HG02798 (cell line): ENCODE measurements around the gene HYAL3.

Experiments used
- ATAC-seq: cut with Tn5 transposase; IDR thresholded peaks from one replicate; pipeline ENCODE4 v1.9.1; 2021; ENCODE audit warnings: mild to moderate bottlenecking; ENCODE audit not compliant: unreplicated experiment, poor library complexity

HYAL3 gene, protein sequence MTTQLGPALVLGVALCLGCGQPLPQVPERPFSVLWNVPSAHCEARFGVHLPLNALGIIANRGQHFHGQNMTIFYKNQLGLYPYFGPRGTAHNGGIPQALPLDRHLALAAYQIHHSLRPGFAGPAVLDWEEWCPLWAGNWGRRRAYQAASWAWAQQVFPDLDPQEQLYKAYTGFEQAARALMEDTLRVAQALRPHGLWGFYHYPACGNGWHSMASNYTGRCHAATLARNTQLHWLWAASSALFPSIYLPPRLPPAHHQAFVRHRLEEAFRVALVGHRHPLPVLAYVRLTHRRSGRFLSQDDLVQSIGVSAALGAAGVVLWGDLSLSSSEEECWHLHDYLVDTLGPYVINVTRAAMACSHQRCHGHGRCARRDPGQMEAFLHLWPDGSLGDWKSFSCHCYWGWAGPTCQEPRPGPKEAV

DNA sequence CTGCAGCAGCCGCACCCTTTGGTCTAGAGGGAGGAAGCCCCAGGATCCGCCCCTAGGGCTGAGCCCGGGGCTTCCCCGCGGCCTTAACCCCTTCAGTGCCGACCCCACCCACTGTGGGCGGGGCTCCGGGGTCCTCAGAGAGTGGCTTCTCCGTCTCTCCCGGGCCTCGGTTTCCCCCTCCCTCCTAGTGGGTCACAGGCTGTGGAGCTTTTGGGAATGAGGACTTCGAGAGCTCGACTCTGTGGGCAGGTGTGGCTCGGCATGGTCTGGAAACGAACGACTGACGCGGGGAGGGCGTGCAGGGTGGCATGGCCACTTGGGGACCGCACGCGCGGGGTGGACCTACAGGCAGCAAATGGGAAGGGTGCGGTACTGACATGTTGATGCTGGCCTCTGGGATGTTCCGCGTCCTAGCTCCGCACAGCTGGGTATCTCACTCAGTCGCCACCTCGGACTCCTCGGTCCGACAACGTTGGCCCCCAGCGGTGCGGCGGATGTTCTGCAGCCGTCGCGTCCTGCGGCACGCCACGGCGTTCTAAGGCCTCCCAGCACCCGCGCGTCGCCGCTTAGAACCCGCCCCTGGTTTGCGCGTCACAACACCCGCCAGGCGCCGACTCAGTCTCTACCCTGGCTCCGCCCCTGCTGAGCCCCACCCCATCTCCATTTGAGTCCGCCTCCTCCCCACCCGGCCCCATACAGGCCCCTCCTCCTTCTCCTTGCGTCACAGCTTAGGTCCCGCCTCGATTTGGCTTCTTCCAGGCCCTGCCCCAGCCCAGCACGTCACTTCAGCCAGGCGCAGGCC, at the start of gene HYAL3, which contains the start of gene NAA80:
TSS of gene HYAL3 (minus strand) at position 570 of the 802 bp plus-strand sequence. CDS start 3,803 bp downstream, outside the sequence.
TSS of gene NAA80 (minus strand) at position 570 of the 802 bp plus-strand sequence. CDS start 1,942 bp downstream, outside the sequence.
- peak; percentile 91 for ATAC-seq

DNA sequence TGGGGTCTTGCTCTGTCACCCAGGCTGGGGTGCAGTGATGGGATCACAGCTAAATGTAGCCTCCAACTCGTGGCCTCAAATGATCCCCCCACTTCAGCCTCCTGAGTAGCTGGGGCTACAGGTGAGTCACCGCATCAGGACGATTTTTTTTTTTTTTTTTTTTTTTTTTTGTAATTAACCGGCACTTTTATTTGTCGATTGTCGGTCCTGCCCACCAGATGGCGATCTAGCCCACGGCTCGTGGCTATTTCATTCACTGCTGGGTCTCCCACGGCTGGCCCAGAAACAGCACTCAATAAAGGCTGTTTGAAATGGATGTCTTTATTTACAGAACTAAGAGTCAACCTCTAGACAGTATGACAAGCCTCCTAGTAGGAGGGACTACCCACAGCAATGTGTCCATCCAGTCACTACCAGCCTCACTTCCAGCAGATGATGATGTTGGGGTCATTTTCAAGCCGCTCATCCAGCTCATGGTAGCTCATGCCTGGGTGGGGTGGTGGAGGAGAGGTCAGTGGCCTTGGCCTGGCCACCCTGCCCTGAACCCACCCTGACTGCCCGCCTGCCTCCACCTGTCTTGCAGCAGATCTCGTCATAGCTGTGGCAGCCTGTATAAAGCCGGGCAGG, 48.1 kb upstream of the HYAL3 start:
- no peak for ATAC-seq

DNA sequence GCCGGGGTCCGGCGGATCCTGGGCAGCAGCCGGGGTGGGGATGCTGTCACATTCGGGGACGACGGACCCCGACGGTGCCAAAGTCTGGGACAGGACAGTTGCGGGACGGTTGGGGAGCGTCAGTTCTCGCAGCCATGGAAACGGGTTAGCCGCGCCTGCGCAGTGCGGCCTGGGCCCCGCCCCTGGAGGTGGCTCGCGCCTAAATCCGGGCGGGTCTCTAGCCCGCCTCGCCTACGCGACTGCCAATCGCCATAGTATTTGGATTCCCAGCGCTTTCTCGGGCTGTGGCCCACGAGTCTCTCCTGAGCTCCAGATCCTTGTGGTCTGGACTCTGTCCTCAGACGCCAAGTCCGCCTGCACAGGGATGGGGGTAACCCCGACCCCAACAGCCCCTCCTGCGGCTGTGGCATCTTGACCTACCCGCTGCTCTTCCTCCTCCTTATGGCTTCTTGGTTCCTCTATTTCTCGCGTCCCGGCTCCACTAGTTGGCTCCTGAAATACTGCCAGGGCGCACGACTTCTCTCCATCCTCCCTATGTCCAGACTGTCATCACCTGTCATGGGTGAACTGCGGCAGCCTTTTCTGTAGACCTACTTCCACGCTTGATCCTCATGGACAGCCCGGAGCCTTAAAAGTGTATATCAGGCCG, 46.5 kb upstream of the HYAL3 start, which contains the start of gene ZMYND10:
TSS of gene ZMYND10 (minus strand) at position 147 of the 649 bp plus-strand sequence. CDS start 153 bp downstream, outside the sequence.
- ATAC-seq, result no peak

DNA sequence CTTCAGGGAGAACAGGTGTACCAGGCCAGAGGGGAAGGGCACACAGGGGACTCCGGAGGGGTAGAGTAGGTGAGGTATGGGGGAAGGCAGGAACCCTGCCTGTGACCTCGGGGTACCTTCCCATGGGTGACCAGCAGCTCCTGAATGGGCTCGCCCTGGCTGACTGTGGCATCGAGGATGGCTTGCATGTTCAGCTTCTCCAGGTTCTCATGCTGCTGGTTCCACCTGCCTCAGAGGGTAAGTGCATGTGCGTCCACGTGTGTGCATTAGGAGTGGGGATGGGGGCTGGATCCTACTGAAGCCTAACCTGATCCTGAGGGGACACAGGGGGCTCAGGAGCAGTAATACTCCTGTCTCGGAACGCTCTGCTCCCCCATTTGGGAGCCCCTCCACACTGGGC, 45.8 kb upstream of the HYAL3 start:
- no peak for ATAC-seq

DNA sequence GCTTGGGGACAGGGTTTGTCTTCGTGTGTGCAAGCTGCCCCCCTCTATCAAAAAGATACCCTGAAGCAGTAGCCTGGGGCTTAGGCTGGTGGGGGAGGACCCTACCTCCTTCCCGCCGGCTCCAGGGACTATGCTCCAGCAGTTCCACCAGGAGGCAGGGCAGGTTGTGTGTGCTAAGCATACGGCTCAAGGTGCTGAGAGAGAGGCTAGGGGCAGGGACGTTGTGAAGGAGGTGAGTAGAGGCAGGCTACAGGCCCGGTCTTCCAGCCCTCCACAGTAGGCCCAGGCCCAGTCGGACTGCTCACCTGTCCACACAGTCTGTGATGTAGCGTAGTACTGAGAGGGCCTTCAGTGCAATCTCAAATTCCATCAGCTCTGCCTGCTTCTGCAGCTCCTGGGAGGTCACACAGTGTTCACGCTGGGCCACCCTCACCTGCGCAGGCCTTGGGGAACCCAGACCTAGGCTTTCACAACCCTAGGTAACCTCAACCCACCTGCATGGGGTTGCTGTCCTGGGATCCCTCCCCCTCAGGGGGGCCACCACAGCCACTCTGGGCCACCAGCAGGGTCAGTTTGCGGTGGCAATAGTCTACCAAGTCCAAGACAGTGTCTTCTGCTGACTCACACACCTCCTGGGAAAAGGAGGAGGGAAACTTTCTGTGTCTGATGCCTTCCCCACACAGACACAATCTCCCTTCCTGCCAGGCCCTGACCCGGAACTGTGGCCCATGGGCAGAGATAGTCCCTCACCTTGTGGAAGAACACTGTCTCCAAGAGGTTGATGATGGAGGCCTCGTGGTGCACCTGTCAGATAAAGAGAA, 43.8 kb upstream of the HYAL3 start:
- ATAC-seq, result no peak

DNA sequence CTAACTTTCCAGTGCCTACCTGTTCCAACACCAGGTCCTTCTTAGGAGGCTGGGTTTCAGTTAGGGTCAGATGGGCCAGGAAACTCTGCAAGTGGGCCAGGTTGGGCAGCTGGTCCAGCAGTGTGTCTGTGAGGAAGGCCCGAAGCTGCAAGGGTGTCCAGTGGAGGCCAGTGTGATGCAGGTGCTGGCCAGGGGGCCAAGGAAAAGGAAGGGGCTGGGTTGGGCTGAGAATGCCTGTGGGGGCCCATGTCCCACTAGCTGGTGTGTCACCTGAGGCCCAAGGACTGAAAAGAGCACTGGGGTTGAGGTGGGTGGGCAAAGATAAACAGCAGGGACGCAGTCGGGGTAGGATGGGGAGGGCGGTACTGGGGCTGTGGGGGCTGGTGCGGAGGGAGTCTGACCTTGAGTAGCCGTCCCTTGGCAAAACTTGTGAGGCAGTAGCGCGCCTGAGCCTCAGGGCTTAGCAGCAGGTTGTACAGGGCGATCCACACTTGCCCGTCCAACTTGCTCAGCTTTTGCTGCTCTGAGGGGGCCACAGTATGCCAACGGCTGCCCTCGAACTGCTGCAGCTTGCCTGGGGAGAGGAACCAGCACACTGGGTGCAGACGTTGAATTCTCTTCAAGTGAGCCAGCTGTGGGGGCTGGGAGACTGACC, 42.9 kb upstream of the HYAL3 start:
- no peak for ATAC-seq

DNA sequence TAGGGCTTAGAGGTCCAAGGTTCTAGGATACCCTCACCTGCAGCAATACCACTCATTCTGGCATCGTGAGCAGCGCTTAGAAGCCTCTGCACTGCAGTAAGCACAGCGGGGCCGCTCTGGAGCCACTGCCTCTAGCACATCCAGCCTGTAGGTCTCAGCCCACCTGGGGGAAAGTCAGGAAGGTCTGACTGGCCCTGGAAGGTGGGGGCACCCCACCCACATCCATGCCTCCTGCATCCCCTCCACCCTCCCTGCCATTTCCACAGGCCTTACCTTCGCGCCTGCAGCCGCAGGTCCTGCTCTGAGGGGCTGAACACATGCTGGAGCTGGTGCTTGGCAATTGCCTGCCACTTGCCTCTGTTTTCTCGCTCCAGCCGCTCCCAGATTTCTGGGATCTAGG, 42.3 kb upstream of the HYAL3 start:
- no peak for ATAC-seq

DNA sequence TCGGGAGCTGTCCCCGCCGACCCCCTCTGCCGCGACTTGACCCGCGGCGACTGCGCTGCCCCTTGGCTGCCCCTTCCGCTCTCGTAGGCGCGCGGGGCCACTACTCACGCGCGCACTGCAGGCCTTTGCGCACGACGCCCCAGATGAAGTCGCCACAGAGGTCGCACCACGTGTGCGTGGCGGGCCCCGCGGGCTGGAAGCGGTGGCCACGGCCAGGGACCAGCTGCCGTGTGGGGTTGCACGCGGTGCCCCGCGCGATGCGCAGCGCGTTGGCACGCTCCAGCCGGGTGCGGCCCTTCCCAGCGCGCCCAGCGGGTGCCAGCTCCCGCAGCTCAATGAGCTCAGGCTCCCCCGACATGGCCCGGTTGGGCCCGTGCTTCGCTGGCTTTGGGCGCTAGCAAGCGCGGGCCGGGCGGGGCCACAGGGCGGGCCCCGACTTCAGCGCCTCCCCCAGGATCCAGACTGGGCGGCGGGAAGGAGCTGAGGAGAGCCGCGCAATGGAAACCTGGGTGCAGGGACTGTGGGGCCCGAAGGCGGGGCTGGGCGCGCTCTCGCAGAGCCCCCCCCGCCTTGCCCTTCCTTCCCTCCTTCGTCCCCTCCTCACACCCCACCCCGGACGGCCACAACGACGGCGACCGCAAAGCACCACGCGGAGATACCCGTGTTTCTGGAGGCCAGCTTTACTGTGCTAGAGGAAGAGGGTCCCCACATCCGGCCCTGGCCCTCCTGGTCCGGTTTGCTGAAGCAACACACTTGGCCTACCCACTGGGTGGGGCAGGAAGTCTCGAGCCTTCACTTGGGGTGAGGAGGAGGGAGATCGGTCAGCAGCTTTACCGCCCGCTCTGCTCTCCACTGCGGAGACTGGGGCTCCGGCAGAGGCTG, 41.5 kb upstream of the HYAL3 start, which contains the start of gene RASSF1:
TSS of gene RASSF1 (minus strand) at position 389 of the 882 bp plus-strand sequence. CDS start at position 358, 31 bp downstream.
- no peak for ATAC-seq

DNA sequence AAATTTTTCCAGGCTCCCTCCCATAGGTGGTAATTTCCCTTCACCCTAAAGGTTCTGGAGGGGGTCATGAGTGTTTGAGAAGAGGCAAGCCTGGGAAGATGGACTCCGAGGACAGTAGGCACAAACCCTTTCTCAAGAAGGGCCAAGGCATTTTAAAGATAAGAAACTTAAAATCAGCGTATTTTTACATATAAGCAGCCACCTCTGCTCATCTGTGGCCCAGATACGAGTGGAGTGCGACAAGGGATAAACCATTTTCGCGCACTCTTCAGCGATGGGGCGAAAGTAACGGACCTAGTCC, 40.9 kb upstream of the HYAL3 start:
- no peak for ATAC-seq

DNA sequence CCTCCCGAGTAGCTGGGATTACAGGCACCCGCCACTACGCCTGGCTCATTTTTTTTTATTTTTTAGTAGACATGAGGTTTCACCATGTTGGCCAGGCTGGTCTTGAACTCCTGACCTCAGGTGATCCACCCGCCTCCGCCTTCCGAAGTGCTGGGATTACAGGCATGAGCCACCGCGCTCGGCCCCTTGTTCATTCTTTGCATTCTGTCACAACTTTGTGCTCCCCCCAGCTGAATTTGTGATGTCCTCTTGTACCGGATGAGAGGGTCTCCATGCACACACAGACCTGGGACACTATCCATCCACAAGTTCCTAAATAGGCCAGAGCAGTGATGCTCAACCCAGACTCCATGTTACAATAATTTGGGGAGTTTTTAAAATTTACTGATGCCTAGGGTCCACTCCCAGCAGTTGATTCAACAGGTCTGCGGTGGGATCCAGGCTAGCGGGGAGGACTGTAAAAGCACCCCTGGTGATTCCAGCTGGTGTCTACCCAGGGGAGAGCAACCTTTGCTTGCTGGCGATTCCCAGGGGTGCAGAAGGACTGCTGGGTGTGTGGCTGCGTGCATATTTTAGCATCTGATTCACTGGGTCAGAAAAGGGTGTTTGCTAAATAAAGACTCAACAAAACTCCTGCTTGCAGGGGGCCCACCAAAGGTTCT, 40.4 kb upstream of the HYAL3 start:
- no peak for ATAC-seq

DNA sequence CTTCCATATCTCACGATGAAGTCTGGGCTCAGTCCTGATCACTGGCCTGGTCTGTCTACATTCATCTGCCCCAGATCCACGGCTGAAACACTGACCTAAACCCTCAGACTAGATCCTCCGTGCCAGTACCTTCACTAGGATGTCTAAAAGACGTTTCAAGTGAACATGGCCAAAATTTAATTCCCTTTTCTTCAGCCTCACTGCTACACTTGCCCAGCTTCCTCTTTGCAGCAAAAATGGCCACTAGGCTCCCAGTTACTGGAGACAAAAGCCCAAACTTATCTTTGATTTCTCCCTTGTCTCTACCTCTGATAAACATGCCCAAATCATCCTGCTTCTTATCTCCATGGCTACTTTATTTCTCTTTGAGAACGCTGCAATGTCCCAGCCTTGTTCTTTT, 39.8 kb upstream of the HYAL3 start:
- ATAC-seq, result no peak

DNA sequence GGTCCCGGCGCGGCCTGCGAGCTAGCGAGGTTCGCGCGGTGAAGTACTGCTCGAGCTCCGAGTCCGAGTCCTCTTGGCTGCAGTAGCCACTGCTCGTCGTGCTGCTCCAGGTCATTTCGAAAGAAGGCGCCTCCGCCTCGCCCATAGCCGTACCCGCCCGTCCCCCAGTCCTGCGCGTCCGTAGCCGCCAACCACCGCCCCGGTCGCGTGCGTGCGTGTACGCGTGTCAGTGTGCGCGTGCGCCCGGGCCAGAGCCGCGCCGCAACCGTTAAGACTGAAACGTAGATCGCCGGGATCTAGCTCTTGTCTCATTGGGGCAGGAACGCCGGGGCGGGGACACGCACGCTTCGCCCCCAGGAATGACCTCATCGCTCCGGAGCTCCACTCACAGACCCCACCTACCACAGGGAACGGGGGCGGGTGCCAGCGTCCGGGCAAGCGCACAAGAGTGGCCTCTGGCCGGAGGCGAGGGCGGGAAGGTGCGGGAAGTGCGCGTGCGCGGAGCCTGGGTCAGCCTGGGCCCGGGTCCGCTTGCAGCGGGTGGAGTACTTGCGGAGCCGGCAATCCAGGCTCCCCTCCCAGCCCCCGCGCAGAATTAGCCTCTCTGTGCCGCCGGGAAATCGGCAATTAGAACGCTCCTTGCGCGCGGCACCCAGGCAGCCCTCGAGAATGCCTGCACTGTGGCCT, 38.1 kb upstream of the HYAL3 start:
- peak; percentile 87 for ATAC-seq

DNA sequence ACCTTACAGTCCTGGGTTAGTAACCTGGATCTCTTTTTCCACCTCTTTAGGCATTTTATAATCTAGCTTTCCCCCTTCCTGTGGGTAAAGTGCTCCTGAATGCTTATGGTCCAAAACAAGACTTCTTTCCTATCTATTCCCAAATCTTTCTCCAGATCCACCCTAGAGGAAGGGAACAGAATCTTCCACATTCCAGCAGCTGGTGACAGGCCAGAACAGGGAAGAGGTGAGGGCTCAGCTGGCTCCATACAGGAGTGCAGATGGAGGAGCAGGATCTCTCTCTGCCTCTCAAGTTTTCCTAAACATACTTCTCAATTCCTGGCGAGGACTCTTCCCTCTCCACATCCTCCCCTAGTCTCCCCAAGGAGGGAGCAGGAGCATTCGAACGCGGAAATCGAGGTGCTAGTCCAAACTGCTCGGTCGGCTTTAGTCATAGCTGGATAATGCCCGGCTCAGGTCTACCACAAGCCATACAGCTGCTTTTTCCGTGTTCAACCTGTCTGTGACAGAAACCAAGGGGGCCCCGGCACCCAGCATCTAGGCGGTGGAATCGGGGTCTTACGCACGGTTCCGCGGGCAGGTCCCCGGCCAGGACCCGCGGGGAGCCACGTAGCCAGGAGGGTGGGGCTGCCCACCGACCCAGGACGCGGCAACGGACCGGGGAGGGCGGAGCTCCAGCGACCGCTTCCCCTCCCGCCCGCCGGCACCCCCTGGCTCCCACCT, 37.4 kb upstream of the HYAL3 start:
- ATAC-seq, result peak; percentile 39

DNA sequence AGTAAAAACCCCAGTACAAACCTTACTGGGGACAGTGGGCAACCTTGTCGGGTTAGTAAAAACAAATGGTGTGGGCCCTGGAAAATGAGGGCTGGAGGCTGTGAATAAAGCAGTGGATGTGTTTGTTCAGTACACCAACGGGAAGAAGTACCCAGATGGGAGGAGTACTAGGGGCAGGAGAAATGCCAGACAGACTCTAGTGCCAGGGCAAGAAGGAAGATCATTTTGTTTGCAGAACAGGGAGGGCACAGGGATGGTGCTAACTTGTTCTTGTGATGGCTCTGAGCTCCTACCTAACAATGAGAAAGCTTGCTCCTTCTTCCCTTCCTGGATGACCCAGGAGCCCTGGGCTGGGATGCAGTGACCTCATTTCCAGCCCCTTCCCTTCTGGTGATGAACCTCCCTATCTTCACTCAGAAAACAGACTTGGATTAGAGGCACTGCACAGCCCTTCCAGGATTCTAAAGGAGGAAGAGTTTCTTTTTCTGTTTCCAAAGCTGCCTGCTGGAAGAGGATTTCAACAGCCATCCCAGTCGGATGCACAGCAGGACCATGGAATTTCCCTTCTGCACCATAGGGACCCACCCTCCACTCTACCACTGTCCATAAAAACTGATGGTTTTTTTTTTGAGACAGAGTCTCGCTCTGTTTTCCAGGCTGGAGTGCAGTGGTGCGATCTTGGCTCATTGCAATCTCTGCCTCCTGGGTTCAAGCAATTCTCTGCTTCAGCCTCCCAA, 35.3 kb upstream of the HYAL3 start:
- ATAC-seq, result no peak

DNA sequence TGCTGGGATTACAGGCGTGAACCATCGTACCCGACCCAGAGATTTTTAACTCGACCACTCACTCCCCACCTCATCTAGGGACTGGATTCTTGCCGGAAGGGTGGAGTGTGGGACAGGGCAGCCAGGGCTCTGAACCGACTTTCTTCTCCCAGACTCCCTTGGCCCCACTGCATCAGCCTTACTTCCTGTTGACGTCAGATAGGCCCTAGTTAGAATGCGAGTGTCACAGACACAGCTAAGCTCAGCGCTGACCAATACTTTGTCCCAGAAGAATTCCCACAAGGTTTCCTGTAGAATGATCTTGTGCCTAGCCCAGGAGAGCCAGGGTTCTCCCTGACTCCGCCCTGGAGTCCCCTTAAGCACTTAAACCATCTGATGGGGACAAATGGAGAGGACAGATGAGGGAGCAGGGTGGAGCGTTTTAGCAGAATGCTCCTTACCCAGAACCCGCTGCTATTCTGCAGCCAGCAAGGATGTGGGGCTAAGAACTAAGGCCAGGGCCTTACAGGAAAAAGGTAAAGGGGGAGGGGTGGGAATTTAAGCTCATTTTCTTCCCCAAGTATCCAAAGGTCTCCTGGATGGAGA, 34.6 kb upstream of the HYAL3 start:
- no peak for ATAC-seq
